ENCODE data around the gene SLC51B.
"Not testable (repeated sequence)": the region's sequence is repeated elsewhere in the genome, so short reads cannot be mapped to it uniquely, and the experiment has no call there.

SLC51B gene

GRCh38 chr15:65088643-65089021 lies 43.4 kb downstream of the SLC51B start:
- DNase-seq (ENCODE audit: insufficient read length) = no peak
- FAIRE-seq = no peak
- TF ChIP-seq POLR2A (IDR thresholded peaks at IDR 0.05; ENCODE audit: low read depth, low read length) (no peak), POLR2AphosphoS5 (IDR thresholded peaks at IDR 0.05; ENCODE audit: low read depth, low read length) (no peak), TAF1 (IDR thresholded peaks at IDR 0.05; ENCODE audit: borderline replicate concordance, low read depth, low read length) (no peak)

GRCh38 chr15:65089206-65089824 lies 44.1 kb downstream of the SLC51B start:
- TF ChIP-seq POLR2A (IDR thresholded peaks at IDR 0.05; ENCODE audit: low read depth, low read length) (no peak), POLR2AphosphoS5 (IDR thresholded peaks at IDR 0.05; ENCODE audit: low read depth, low read length) (no peak), TAF1 (IDR thresholded peaks at IDR 0.05; ENCODE audit: borderline replicate concordance, low read depth, low read length) (no peak)
- no peak for DNase-seq (ENCODE audit: insufficient read length)
- FAIRE-seq = no peak

- TF ChIP-seq POLR2AphosphoS5 (IDR thresholded peaks at IDR 0.05; ENCODE audit: low read depth, low read length) (no peak), TAF1 (IDR thresholded peaks at IDR 0.05; ENCODE audit: borderline replicate concordance, low read depth, low read length) (no peak), POLR2A (IDR thresholded peaks at IDR 0.05; ENCODE audit: low read depth, low read length) (no peak)
- FAIRE-seq (no peak), DNase-seq (ENCODE audit: insufficient read length) (no peak)
Measured at GRCh38 chr15:65091946-65092770, 47.0 kb downstream of the SLC51B start.

- DNase-seq (ENCODE audit: insufficient read length) = no peak
- no peak for FAIRE-seq
- no peak for TF ChIP-seq TAF1 (IDR thresholded peaks at IDR 0.05; ENCODE audit: borderline replicate concordance, low read depth, low read length)
- TF ChIP-seq POLR2AphosphoS5 (IDR thresholded peaks at IDR 0.05; ENCODE audit: low read depth, low read length) = no peak
- no peak for TF ChIP-seq POLR2A (IDR thresholded peaks at IDR 0.05; ENCODE audit: low read depth, low read length)
Measured at GRCh38 chr15:65092911-65093792, 48.0 kb downstream of the SLC51B start.

- FAIRE-seq; DNase-seq (ENCODE audit: insufficient read length): not testable (repeated sequence)
Measured at GRCh38 chr15:65093793-65094170, 48.6 kb downstream of the SLC51B start.

GRCh38 chr15:65094294-65094995 lies 49.3 kb downstream of the SLC51B start:
- TF ChIP-seq POLR2A (IDR thresholded peaks at IDR 0.05; ENCODE audit: low read depth, low read length) = no peak
- no peak for TF ChIP-seq TAF1 (IDR thresholded peaks at IDR 0.05; ENCODE audit: borderline replicate concordance, low read depth, low read length)
- TF ChIP-seq POLR2AphosphoS5 (IDR thresholded peaks at IDR 0.05; ENCODE audit: low read depth, low read length) = no peak
- FAIRE-seq = no peak
- no peak for DNase-seq (ENCODE audit: insufficient read length)

GRCh38 chr15:65095011-65095746 lies 50.0 kb downstream of the SLC51B start:
- FAIRE-seq = no peak
- no peak for DNase-seq (ENCODE audit: insufficient read length)
- TF ChIP-seq POLR2AphosphoS5 (IDR thresholded peaks at IDR 0.05; ENCODE audit: low read depth, low read length) = no peak
- no peak for TF ChIP-seq POLR2A (IDR thresholded peaks at IDR 0.05; ENCODE audit: low read depth, low read length)
- TF ChIP-seq TAF1 (IDR thresholded peaks at IDR 0.05; ENCODE audit: borderline replicate concordance, low read depth, low read length) = no peak

GRCh38 chr15:65095747-65096104 lies 50.5 kb downstream of the SLC51B start:
- DNase-seq (ENCODE audit: insufficient read length) (no peak), FAIRE-seq (no peak)
- TF ChIP-seq TAF1 (IDR thresholded peaks at IDR 0.05; ENCODE audit: borderline replicate concordance, low read depth, low read length) (no peak), POLR2A (IDR thresholded peaks at IDR 0.05; ENCODE audit: low read depth, low read length) (no peak)

GRCh38 chr15:65096481-65097385 lies 51.5 kb downstream of the SLC51B start:
- TF ChIP-seq TAF1 (IDR thresholded peaks at IDR 0.05; ENCODE audit: borderline replicate concordance, low read depth, low read length) = no peak
- TF ChIP-seq POLR2AphosphoS5 (IDR thresholded peaks at IDR 0.05; ENCODE audit: low read depth, low read length) = no peak
- no peak for TF ChIP-seq POLR2A (IDR thresholded peaks at IDR 0.05; ENCODE audit: low read depth, low read length)
- no peak for DNase-seq (ENCODE audit: insufficient read length)
- no peak for FAIRE-seq
